T-helper 1 cell treated with Interleukin-12 subunit alpha and Interleukin-12 subunit beta and Interleukin-4 antibody, amounts not matched to agents 30 μg/mL and 1 μg/mL, for 36 hours (primary cell): ENCODE results near the gene SLFN5.
"Not testable (repeated sequence)": the region's sequence is repeated elsewhere in the genome, so short reads cannot be mapped to it uniquely, and the experiment has no call there.

Experiments used
- H3K27ac Mint-ChIP-seq: one replicate; pipeline ENCODE4 v1.8.0; 2021; ENCODE audit warnings: mild to moderate bottlenecking, mixed read lengths
- H3K27me3 Mint-ChIP-seq: one replicate; pipeline ENCODE4 v1.8.0; 2021; ENCODE audit warnings: low read depth, mixed read lengths
- H3K36me3 Mint-ChIP-seq: one replicate; pipeline ENCODE4 v1.8.0; 2021; ENCODE audit warnings: low read depth, mixed read lengths
- H3K4me1 Mint-ChIP-seq: one replicate; pipeline ENCODE4 v1.8.0; 2021; ENCODE audit warnings: low read depth, mixed read lengths
- H3K4me3 Mint-ChIP-seq: one replicate; pipeline ENCODE4 v1.8.0; 2021; ENCODE audit warnings: mild to moderate bottlenecking, moderate library complexity, mixed read lengths
- H3K9me3 Mint-ChIP-seq: one replicate; pipeline ENCODE4 v1.8.0; 2021; ENCODE audit warnings: mixed read lengths

SLFN5 gene

DNA sequence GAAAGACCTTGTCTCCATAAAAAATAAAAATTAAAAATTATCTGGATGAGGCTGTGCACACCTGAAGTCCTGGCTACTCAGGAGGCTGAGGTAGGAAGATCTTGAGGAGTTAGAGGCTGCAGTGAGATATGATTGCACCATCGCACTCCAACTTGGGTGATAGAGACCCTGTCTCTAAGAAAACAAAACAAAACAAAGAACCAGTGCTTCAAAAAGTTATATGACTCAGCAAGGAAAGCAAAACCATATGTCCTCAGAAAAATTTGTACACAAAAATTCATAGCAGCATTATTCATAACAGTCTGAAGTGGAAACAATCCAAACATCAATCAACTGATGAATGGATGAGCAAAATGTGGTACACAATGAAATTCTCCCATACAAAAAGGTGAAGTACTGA, 48.9 kb downstream of the SLFN5 start:
- Mint-ChIP-seq H3K27ac (no peak overlapping the region), H3K4me3 (no peak overlapping the region), H3K36me3 (peaks cover 8% of the 10 kb centered on the region), H3K27me3 (peaks cover 60% of the 10 kb centered on the region), H3K4me1 (peaks cover 16% of the 10 kb centered on the region), H3K9me3 (peaks cover 29% of the 10 kb centered on the region)

DNA sequence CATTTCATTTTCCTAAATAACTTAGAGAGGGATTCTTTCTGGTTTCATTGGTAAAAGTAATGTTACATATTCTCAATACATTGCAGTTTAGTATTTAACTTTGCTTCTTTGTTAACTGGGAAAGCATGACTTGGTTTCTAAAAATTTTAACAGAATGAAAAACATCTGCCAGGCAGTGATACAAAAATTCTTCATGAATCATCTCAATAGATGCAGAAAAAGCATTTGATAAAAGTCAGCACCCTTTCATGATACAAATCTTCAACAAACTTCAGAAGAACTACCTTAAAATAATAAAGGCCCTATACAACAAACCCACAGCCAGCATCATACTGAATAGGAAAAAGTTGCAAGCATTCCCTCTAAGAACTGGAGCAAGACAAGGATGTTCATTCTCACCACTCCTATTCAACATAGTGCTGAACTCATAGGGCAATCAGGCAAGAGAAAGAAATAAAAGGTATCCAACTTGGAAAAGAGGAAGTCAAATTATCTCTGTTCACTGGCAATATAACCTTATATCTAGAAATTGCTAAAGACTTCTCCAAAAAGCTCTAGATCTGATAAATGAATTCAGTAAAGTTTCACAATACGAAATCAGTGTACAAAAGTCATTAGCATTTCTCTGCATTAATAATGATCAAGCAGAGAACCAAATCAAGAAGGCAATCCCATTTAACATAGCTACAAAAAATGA, 50.4 kb downstream of the SLFN5 start:
- Mint-ChIP-seq H3K27me3 (peaks cover 72% of the 10 kb centered on the region), H3K4me3 (no peak overlapping the region), H3K4me1 (peaks cover 13% of the 10 kb centered on the region)

DNA sequence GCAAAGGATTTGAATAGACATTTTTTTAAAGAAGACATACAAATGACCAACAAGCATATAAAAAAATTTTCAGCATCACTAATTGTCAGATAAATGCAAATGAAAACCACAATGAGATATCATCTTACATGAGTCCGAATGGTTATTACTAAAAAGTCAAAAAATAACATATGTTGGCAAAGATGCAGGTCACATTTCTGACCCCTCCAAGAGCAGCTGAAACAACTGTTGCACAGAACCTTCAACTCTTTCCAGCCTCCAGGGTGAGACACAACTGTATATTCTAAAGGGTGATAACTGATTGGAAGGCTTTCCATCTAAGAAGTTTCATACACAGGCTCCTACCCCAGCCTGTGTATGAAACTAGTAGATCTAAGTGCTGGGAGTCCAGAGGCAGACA, 51.9 kb downstream of the SLFN5 start:
- Mint-ChIP-seq H3K4me1 (peaks cover under 1% of the 10 kb centered on the region), H3K4me3 (no peak overlapping the region), H3K27me3 (peaks cover 66% of the 10 kb centered on the region), H3K36me3 (peaks cover 5% of the 10 kb centered on the region), H3K9me3 (peaks cover 37% of the 10 kb centered on the region), H3K27ac (no peak overlapping the region)

More for the DNA sequence above, 50.4 kb downstream of the SLFN5 start:
- Mint-ChIP-seq H3K9me3 (peaks cover 39% of the 10 kb centered on the region), H3K36me3 (peaks cover 11% of the 10 kb centered on the region), H3K27ac (no peak overlapping the region)

DNA sequence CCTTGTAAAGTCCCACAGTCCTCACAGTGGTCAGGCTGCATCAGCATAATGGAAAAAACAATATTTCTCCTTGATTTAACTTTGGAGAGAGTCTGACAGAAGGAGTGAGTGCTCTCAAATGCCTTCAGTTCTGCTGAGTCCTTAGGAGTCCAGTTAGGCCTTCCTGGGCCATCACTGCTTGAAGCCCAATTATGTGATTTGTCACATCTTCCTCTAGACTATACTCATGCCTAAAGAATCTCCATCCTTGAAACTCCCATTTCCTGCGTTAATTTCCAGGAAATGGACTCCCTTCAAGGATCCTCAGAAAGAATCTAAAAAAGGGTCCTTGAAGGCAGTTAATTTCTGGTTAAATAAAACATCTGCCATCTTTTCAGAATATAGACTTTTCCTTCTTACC, 52.8 kb downstream of the SLFN5 start:
- peaks cover 5% of the 10 kb centered on the region for H3K36me3 Mint-ChIP-seq
- H3K27me3 Mint-ChIP-seq: peaks cover 60% of the 10 kb centered on the region
- no peak overlapping the region for H3K27ac Mint-ChIP-seq
- H3K4me1 Mint-ChIP-seq: no peaks in the 10 kb centered on the region
- H3K4me3 Mint-ChIP-seq: no peak overlapping the region
- H3K9me3 Mint-ChIP-seq: peaks cover 42% of the 10 kb centered on the region

DNA sequence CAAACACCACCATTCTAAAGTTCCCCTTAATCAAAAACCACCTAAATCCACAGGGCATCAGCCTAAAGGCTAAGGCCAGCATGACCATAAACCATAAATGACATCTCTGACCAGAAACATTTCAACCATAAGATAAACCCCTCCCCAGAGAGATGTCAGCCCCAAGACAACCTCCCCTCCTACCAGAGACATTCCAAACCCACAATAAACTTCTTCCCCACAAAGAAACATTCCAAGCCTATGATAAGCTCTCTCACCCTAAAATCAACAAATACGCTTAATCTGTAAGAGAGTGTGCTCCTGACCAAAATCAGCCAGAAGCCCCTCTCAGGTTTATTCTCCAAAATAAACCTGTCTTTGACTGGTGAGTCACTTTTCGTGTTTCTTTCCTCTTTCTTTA, 54.8 kb downstream of the SLFN5 start:
- H3K27me3 Mint-ChIP-seq: peaks cover 43% of the 10 kb centered on the region
- no peaks in the 10 kb centered on the region for H3K4me1 Mint-ChIP-seq
- H3K9me3 Mint-ChIP-seq: peaks cover 57% of the 10 kb centered on the region
- H3K36me3 Mint-ChIP-seq: peaks cover 9% of the 10 kb centered on the region
- no peak overlapping the region for H3K27ac Mint-ChIP-seq
- H3K4me3 Mint-ChIP-seq: no peak overlapping the region

DNA sequence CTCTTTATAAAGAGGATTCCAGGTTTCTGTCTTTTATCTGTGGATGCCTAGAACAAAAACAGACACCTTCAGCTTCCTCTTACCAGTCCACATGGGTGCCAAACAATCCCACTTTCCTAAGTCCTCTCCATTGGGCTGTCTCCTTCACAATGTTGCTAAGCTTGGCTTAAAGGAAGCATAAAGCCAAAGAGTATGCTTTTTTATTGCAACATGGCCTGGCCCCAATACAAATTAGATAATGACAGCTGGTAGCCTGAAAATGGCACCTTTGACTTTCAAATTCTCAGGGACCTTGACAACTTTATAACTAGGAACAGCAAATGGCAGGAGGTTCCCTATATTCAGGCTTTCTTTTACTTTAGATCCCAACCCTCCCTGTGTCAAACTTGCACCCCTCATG, 55.8 kb downstream of the SLFN5 start:
- Mint-ChIP-seq H3K27me3 (peaks cover 36% of the 10 kb centered on the region), H3K4me3 (no peak overlapping the region), H3K9me3 (peaks cover 67% of the 10 kb centered on the region), H3K27ac (no peak overlapping the region), H3K36me3 (peaks cover 13% of the 10 kb centered on the region), H3K4me1 (no peaks in the 10 kb centered on the region)

DNA sequence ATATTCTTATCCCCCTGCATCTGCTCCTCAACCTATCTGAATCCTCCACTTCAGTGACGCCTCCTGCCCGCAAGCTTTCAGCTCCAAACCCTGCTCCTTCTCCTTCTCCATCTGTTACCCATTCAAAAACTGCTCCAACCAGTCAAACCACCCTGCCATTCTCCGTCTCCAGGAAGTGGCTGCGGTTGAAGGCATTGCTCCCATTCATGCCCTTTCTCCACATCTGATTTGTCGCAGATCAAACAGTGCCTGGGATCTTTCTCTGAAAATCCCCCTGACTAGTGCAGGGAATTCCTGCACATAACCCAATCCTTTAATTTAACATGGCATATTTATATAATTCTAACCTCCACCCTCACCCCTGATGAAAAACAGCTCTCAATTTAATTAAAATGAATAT, 56.3 kb downstream of the SLFN5 start:
- H3K27me3 Mint-ChIP-seq: peaks cover 31% of the 10 kb centered on the region
- no peak overlapping the region for H3K27ac Mint-ChIP-seq
- H3K36me3 Mint-ChIP-seq: peaks cover 16% of the 10 kb centered on the region
- H3K4me3 Mint-ChIP-seq: no peak overlapping the region
- H3K9me3 Mint-ChIP-seq: peaks cover 72% of the 10 kb centered on the region
- H3K4me1 Mint-ChIP-seq: no peaks in the 10 kb centered on the region

DNA sequence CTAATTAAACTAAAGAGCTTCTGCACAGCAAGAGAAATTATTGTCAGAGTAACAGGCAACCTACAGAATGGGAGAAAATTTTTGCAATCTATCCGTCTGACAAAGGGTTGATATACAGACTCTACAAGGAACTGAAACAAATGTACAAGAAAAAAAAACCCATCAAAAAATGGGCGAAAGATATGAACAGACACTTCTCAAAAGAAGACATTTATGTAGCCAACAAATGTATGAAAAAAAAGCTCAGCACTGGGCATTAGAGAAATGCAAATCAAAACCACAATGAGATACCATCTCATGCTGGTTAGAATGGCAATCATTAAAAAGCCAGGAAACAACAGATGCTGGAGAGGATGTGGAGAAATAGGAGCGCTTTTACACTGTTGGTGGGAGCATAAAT, 66.5 kb downstream of the SLFN5 start:
- H3K4me3 Mint-ChIP-seq, H3K27ac Mint-ChIP-seq: not testable (repeated sequence)
- peaks cover 24% of the 10 kb centered on the region for H3K4me1 Mint-ChIP-seq
- H3K36me3 Mint-ChIP-seq: peaks cover 26% of the 10 kb centered on the region
- peaks cover 18% of the 10 kb centered on the region for H3K27me3 Mint-ChIP-seq
- peaks cover 28% of the 10 kb centered on the region for H3K9me3 Mint-ChIP-seq

DNA sequence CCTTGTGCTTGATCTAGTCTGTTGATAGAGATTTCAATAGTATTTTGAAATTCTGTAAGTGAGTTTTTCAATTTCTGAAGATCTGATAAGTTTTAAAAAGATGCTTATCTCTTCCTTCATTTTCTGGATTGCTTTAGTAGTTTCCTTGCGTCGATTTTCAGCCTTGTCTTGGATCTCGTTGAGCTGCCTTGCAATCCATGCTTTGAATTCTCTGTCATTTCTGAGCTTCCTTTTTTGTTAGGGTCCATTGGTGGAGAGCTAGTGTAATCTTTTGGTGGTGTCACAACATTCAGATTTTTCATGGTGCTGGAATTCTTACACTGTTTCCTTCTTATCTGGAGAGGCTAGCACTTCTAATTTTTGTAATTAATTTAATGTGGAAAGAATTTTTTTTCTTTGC, 69.5 kb downstream of the SLFN5 start:
- Mint-ChIP-seq H3K4me1 (peaks cover 38% of the 10 kb centered on the region), H3K27me3 (peaks cover 16% of the 10 kb centered on the region), H3K36me3 (peaks cover 22% of the 10 kb centered on the region), H3K4me3 (peak overlapping the region; percentile 94), H3K9me3 (peaks cover 19% of the 10 kb centered on the region), H3K27ac (peak overlapping the region; percentile 93)

DNA sequence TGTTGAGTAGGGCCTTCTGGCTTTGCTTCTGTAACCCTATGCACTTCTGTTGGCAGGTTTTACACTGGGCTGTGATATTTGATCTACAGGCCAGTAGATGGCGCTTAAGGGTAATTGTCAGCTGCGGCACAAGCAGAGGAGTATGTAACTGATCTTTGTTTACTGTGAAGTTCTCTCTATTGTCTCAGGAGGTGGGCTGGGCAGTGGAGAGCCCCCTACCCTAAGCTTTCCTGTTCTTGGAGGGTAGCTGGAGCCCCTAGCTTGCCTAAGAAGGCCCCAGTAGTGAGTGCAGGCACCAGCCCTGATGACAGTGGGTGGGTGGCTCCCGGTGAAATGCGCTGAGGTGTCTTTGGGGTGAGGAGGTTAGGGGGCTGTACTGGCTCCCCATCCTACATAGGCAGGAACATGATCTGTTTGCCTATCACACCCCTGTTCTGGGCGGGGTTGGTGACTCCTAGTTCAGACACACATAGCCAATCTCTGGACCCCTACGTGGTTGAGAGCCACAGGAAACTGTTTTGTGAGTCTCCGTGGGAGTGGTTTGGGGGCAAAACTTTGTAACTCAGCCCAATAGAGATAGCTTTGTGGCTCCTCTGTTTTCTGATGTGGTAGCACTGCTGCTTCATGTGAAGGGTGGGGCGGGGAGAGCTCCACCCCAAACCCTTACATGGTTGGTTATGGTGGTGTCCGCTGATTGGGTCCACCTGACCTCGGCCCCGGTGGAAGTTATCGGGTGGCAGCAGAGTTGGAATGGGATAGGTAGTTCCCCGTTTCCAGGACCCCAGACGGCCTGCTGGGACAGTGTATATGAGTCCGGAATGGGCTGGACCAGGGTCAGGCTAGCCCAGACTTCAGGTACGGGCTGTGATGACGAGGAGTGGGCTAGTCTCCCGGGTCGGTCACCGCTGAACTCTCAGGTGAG, 70.2 kb downstream of the SLFN5 start:
- H3K27me3 Mint-ChIP-seq: peaks cover 12% of the 10 kb centered on the region
- peaks cover 24% of the 10 kb centered on the region for H3K36me3 Mint-ChIP-seq
- peak overlapping the region; percentile 93 for H3K27ac Mint-ChIP-seq
- peaks cover 17% of the 10 kb centered on the region for H3K9me3 Mint-ChIP-seq
- peaks cover 45% of the 10 kb centered on the region for H3K4me1 Mint-ChIP-seq
- peak overlapping the region; percentile 94 for H3K4me3 Mint-ChIP-seq

DNA sequence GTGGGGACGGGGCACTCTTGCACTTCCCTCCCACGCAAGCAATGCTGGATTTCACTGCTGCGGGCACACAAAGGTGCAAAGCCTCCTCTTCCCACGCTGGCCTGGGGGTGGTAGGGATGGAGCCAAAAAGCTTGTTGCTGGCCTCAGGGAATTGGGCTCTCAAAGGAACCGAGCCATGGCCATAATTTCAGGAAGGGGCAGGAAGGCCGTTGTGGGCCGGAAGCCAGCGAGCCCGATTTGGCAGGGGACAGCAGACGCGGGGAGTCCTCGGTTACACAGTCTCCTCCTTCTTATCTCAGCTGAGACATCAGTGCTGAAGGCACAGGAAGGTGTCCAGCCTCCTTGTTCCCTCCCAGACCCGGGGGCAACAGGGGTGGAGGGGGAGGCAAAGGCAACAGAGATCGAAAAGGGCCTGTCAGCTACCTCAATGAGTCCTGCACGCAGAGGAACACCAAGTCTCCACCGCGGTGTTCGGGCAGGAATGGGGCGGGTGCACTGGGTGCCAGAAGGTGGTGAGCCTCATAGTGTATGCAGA, 71.1 kb downstream of the SLFN5 start:
- Mint-ChIP-seq H3K27ac (peak overlapping the region; percentile 93), H3K4me3 (peak overlapping the region; percentile 94), H3K27me3 (peaks cover 5% of the 10 kb centered on the region), H3K9me3 (peaks cover 8% of the 10 kb centered on the region), H3K4me1 (peaks cover 46% of the 10 kb centered on the region), H3K36me3 (peaks cover 18% of the 10 kb centered on the region)

DNA sequence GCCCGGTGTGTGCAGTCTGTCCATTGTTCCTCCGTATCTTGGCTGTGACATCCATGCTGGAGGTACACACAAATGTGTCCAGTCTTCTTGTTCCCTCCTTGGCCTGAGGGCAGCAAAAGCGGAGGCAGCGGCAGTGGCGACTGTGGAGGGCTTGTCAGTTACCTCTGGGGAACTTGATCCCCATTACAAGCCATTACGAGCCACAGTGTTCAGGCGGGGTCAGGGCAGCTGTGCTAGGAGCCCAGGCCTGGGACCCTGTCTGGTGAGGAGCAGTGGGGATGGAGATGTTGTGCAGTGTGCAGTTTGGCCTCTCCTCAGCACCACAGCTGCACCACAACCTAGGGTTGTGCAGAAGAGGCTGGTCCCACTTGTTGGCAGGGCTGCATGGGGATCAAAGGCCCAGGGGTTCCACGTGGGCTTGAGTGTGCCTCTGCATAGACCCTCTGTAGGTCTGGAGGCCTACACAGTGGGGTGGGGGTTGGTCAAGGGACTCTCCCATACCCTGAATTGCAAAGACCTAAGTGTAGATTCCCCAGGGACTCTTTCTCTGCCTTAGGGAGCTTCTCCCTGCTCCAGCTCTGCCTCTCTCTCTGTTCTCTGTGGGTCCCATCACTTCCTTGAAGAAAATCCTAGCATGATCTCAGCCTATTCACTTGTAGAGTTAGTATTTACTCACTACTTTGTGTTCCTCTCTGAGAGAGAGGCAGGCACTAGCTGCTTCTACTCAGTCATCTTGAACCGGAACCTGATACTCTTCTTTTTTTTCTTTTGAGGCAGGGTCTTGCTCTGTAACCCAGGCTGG, 71.7 kb downstream of the SLFN5 start:
- H3K36me3 Mint-ChIP-seq: peaks cover 17% of the 10 kb centered on the region
- H3K9me3 Mint-ChIP-seq: peaks cover 5% of the 10 kb centered on the region
- H3K27me3 Mint-ChIP-seq: peaks cover 5% of the 10 kb centered on the region
- peak overlapping the region; percentile 93 for H3K27ac Mint-ChIP-seq
- peaks cover 51% of the 10 kb centered on the region for H3K4me1 Mint-ChIP-seq
- peak overlapping the region; percentile 94 for H3K4me3 Mint-ChIP-seq

DNA sequence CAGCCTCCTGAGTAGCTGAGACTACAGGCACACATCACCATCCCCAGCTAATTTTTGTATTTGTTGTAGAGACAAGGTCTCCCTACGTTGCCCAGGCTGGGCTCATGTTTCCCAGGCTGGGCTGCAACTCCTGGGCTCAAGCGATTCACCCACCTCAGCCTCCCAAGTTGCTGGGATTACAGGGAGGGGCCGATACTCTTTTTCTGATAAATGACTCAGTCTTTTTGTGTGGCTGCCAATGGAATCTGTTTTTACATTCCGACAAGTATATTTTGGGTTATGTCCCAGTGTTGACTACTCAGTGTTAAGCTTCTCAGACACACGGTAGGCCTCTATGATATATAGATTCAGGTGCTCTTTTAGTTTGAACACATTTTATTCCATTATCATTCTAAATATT, 72.4 kb downstream of the SLFN5 start:
- Mint-ChIP-seq H3K27ac (peak overlapping the region; percentile 36), H3K9me3 (peaks cover 5% of the 10 kb centered on the region), H3K4me3 (peak overlapping the region; percentile 39), H3K36me3 (peaks cover 22% of the 10 kb centered on the region), H3K4me1 (peaks cover 51% of the 10 kb centered on the region), H3K27me3 (peaks cover 5% of the 10 kb centered on the region)

DNA sequence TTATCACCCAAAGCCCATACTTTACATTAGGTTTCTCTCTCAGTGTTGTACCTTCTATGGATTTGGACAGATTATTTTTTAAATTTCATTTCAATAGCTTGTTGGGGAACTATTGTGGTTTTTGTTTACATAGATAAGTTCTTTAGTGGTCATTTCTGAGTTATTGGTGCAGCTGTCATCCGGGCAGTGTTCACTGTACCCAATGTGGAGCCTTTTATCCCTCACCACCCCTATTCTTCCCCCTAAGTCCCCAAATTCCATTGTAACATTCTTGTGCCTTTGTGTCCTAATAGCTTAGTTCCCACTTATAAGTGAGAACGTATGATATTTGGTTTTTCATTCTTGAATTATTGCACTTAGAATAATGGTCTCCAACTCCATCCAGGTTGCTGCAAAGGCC, 73.1 kb downstream of the SLFN5 start:
- peaks cover 51% of the 10 kb centered on the region for H3K4me1 Mint-ChIP-seq
- H3K27ac Mint-ChIP-seq: no peak overlapping the region
- H3K9me3 Mint-ChIP-seq: peaks cover 5% of the 10 kb centered on the region
- H3K36me3 Mint-ChIP-seq: peaks cover 22% of the 10 kb centered on the region
- peaks cover 5% of the 10 kb centered on the region for H3K27me3 Mint-ChIP-seq
- no peak overlapping the region for H3K4me3 Mint-ChIP-seq
